Type B pancreatic cell (in vitro differentiated cells): ENCODE results near the gene KCNC3. TPM values are rescaled to one million over a fixed set of nuclear protein-coding genes. Genes with fewer than 3 reads are reported as not detected.

ENCODE experiments used
- DNase-seq: peaks from one replicate; pipeline ENCODE4 v3.0.0; 2021; ENCODE audit warnings: mixed read lengths; ENCODE audit not compliant: unreplicated experiment; ENCODE audit errors: extremely low spot score
- H3K27ac Mint-ChIP-seq: 2 replicates; pipeline ENCODE4 v1.8.0; 2021; ENCODE audit warnings: mild to moderate bottlenecking, mixed read lengths
- H3K27me3 Mint-ChIP-seq: 2 replicates; pipeline ENCODE4 v1.8.0; 2021; ENCODE audit warnings: mixed read lengths
- H3K36me3 Mint-ChIP-seq: 2 replicates; pipeline ENCODE4 v1.8.0; 2021; ENCODE audit warnings: mixed read lengths
- H3K4me1 Mint-ChIP-seq: one replicate; pipeline ENCODE4 v1.8.0; 2021; ENCODE audit warnings: mixed read lengths; ENCODE audit not compliant: unreplicated experiment
- H3K4me3 Mint-ChIP-seq: 2 replicates; pipeline ENCODE4 v1.8.0; 2021; ENCODE audit warnings: mild to moderate bottlenecking, mixed read lengths
- H3K9me3 Mint-ChIP-seq: 2 replicates; pipeline ENCODE4 v1.8.0; 2021; ENCODE audit warnings: mixed read lengths
- CTCF ChIP-seq: fragments of 200-600 bp; sonication (generic); conservative IDR thresholded peaks from 2 replicates; pipeline ENCODE4 v1.5.0; 2021; ENCODE audit warnings: antibody characterized with exemption, mild to moderate bottlenecking
- total RNA-seq: library from RNA; stranded (reverse); gene quantifications from 2 replicates; pipeline ENCODE4 v1.2.1, GENCODE V29; 2021; ENCODE audit warnings: low replicate concordance

Gene KCNC3
- total RNA-seq, 1 donor from 2014 or later = 9.5 TPM

GRCh38 chr19:50303558-50303957 is 25.6 kb downstream of the KCNC3 start:
- Mint-ChIP-seq H3K27me3 (peaks cover 8% of the 10 kb centered on the region), H3K36me3 (peaks cover 7% of the 10 kb centered on the region), H3K4me1 (no peaks in the 10 kb centered on the region), H3K4me3 (no peak overlapping the region), H3K9me3 (no peaks in the 10 kb centered on the region), H3K27ac (no peak overlapping the region)
- no peak for TF ChIP-seq CTCF
- no peak for DNase-seq

- H3K27ac Mint-ChIP-seq = no peak overlapping the region
- H3K4me1 Mint-ChIP-seq = no peaks in the 10 kb centered on the region
- no peak overlapping the region for H3K4me3 Mint-ChIP-seq
- no peak for DNase-seq
- H3K27me3 Mint-ChIP-seq = no peaks in the 10 kb centered on the region
- no peak for TF ChIP-seq CTCF
- no peaks in the 10 kb centered on the region for H3K9me3 Mint-ChIP-seq
- peaks cover 4% of the 10 kb centered on the region for H3K36me3 Mint-ChIP-seq
Measured at GRCh38 chr19:50301607-50301971, 27.6 kb downstream of the KCNC3 start.

- Mint-ChIP-seq H3K27me3 (no peaks in the 10 kb centered on the region), H3K9me3 (no peaks in the 10 kb centered on the region), H3K27ac (no peak overlapping the region), H3K4me3 (no peak overlapping the region), H3K36me3 (peaks cover 4% of the 10 kb centered on the region), H3K4me1 (no peaks in the 10 kb centered on the region)
- no peak for TF ChIP-seq CTCF
- no peak for DNase-seq
Measured at GRCh38 chr19:50300814-50301606, 28.2 kb downstream of the KCNC3 start.

- H3K9me3 Mint-ChIP-seq = no peaks in the 10 kb centered on the region
- H3K4me3 Mint-ChIP-seq = no peak overlapping the region
- H3K27me3 Mint-ChIP-seq = no peaks in the 10 kb centered on the region
- no peak for DNase-seq
- no peaks in the 10 kb centered on the region for H3K4me1 Mint-ChIP-seq
- peak overlapping the region; percentile 4 for H3K27ac Mint-ChIP-seq
- H3K36me3 Mint-ChIP-seq = peaks cover 4% of the 10 kb centered on the region
- no peak for TF ChIP-seq CTCF
Measured at GRCh38 chr19:50300051-50300450, 29.1 kb downstream of the KCNC3 start.

- DNase-seq = no peak
- H3K27ac Mint-ChIP-seq = no peak overlapping the region
- TF ChIP-seq CTCF = no peak
- no peak overlapping the region for H3K4me3 Mint-ChIP-seq
- no peaks in the 10 kb centered on the region for H3K9me3 Mint-ChIP-seq
- H3K36me3 Mint-ChIP-seq = peaks cover 6% of the 10 kb centered on the region
- no peaks in the 10 kb centered on the region for H3K27me3 Mint-ChIP-seq
- H3K4me1 Mint-ChIP-seq = no peaks in the 10 kb centered on the region
Measured at GRCh38 chr19:50293263-50294004, 35.7 kb downstream of the KCNC3 start.
